ENCODE results near the gene TM9SF4. TPM values are rescaled to one million over a fixed set of nuclear protein-coding genes. Genes with fewer than 3 reads are reported as not detected.

Gene TM9SF4
- total RNA-seq, 1 donor from 2014 or later, result 99.4 TPM

DNA sequence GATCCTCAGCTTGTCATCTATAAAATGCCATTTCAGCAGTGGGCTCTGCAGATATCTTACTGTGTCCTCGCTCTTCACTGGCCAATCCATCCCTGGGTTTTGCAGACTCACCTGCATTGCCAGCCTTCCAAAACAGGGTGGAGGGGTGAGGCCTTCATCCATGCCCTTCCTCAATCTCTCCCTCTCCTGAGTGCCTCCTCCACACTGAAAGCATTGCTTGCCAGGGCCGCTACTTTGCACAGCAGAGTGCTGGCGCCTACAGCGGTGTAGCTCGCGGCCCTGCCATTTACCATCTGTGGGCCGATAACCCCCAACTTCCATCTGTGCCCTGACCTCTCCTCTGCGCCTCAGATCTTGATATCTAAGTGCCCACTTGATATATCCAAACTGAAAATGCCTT, 29.4 kb downstream of the TM9SF4 start:
- Mint-ChIP-seq H3K27ac (no peak overlapping the region), H3K27me3 (no peaks in the 10 kb centered on the region), H3K4me3 (no peak overlapping the region), H3K9me3 (no peaks in the 10 kb centered on the region), H3K4me1 (ENCODE audit: unreplicated experiment) (no peaks in the 10 kb centered on the region), H3K36me3 (peaks cover 49% of the 10 kb centered on the region)
- no peak for DNase-seq (ENCODE audit: extremely low spot score, unreplicated experiment)
- TF ChIP-seq, protein P1, sequence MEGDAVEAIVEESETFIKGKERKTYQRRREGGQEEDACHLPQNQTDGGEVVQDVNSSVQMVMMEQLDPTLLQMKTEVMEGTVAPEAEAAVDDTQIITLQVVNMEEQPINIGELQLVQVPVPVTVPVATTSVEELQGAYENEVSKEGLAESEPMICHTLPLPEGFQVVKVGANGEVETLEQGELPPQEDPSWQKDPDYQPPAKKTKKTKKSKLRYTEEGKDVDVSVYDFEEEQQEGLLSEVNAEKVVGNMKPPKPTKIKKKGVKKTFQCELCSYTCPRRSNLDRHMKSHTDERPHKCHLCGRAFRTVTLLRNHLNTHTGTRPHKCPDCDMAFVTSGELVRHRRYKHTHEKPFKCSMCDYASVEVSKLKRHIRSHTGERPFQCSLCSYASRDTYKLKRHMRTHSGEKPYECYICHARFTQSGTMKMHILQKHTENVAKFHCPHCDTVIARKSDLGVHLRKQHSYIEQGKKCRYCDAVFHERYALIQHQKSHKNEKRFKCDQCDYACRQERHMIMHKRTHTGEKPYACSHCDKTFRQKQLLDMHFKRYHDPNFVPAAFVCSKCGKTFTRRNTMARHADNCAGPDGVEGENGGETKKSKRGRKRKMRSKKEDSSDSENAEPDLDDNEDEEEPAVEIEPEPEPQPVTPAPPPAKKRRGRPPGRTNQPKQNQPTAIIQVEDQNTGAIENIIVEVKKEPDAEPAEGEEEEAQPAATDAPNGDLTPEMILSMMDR (conservative IDR thresholded peaks at IDR 0.05), result no peak

DNA sequence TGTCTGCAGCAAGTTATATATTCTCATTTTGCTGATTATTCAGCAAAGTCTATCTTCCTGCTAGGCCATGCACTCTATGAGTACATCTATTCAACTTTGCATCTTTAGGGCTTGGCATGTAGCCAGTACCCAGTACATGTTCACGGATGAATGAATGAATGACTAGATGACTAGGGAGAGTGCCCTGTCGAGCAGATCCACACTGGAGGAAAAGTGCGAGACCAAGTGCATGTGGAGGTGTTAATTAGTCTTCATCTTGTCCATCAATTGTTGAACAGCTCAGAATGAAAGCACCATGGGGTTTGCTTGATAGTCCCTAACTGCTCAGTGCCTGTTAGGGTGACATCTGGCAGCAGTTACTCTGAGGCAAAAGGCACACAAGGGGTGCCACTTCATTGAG, 30.4 kb downstream of the TM9SF4 start:
- Mint-ChIP-seq H3K4me1 (ENCODE audit: unreplicated experiment) (no peaks in the 10 kb centered on the region), H3K36me3 (peaks cover 54% of the 10 kb centered on the region), H3K27ac (no peak overlapping the region), H3K27me3 (no peaks in the 10 kb centered on the region), H3K4me3 (no peak overlapping the region), H3K9me3 (no peaks in the 10 kb centered on the region)
- TF ChIP-seq, protein P1 (conservative IDR thresholded peaks at IDR 0.05), result no peak
- no peak for DNase-seq (ENCODE audit: extremely low spot score, unreplicated experiment)

DNA sequence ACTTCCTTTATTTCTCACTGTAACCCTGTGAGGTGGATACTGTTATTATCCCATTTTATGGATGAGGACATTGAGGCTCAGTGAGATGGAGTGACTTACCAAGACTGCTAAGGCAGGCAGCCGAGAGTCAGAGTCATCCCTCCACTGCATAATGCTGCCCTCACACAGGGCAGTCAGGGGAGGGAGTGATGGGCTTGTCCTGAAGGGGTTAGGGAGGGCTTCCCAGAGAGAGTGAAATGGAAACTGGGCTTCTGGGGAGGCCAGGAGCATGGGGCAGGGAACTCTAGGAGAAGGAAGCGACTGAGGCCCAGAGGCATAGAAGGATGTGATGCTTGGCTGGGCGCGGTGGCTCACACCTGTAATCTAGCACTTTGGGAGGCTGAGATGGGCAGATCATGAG, 31.1 kb downstream of the TM9SF4 start:
- Mint-ChIP-seq H3K4me1 (ENCODE audit: unreplicated experiment) (no peaks in the 10 kb centered on the region), H3K27me3 (no peaks in the 10 kb centered on the region), H3K36me3 (peaks cover 56% of the 10 kb centered on the region), H3K27ac (no peak overlapping the region), H3K4me3 (no peak overlapping the region), H3K9me3 (no peaks in the 10 kb centered on the region)
- DNase-seq (ENCODE audit: extremely low spot score, unreplicated experiment), result no peak
- TF ChIP-seq, protein P1 (conservative IDR thresholded peaks at IDR 0.05), result no peak

DNA sequence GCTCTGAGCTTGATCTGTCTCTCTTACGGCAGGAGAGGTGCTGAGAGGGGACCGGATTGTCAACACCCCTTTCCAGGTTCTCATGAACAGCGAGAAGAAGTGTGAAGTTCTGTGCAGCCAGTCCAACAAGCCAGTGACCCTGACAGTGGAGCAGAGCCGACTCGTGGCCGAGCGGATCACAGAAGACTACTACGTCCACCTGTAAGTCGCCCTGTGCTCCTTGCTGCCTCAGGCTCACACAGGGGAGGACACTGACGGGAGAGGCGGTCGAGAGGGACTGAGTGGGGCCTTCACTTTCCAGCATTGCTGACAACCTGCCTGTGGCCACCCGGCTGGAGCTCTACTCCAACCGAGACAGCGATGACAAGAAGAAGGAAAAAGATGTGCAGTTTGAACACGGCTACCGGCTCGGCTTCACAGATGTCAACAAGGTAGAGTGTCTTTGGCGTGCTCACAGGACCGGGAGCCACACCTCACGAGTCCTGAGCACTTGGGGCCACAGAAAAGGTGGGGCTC, 32.0 kb downstream of the TM9SF4 start:
- H3K27ac Mint-ChIP-seq, result no peak overlapping the region

DNA sequence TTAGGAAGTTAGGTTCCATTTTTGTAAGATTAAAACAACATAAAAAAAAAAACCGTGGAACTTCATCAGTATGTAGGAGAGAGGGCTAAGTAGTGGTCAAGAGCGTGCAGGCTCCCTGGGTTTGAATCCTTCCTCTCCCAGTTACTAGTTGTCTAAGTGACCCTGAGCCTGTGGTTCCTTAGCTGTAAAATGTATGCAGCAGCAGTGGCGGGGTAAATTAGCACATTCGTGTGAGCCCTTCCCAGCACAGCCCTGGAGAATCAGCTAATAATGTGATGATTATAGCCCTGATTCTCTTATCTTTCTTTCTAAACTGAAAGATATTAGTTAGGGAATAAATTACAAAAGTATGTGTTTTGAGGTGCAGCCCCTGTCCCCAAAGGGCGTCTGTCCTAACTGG, 32.6 kb downstream of the TM9SF4 start:
- no peaks in the 10 kb centered on the region for H3K27me3 Mint-ChIP-seq
- no peak for DNase-seq (ENCODE audit: extremely low spot score, unreplicated experiment)
- H3K27ac Mint-ChIP-seq, result no peak overlapping the region
- no peak overlapping the region for H3K4me3 Mint-ChIP-seq
- TF ChIP-seq, protein P1 (conservative IDR thresholded peaks at IDR 0.05), result no peak
- H3K4me1 Mint-ChIP-seq (ENCODE audit: unreplicated experiment), result no peaks in the 10 kb centered on the region
- peaks cover 65% of the 10 kb centered on the region for H3K36me3 Mint-ChIP-seq
- no peaks in the 10 kb centered on the region for H3K9me3 Mint-ChIP-seq

More for the DNA sequence above, 32.0 kb downstream of the TM9SF4 start:
- Mint-ChIP-seq H3K27me3 (no peaks in the 10 kb centered on the region), H3K36me3 (peaks cover 62% of the 10 kb centered on the region), H3K9me3 (no peaks in the 10 kb centered on the region), H3K4me3 (no peak overlapping the region), H3K4me1 (ENCODE audit: unreplicated experiment) (no peaks in the 10 kb centered on the region)
- DNase-seq (ENCODE audit: extremely low spot score, unreplicated experiment), result no peak
- TF ChIP-seq, protein P1 (conservative IDR thresholded peaks at IDR 0.05), result no peak

DNA sequence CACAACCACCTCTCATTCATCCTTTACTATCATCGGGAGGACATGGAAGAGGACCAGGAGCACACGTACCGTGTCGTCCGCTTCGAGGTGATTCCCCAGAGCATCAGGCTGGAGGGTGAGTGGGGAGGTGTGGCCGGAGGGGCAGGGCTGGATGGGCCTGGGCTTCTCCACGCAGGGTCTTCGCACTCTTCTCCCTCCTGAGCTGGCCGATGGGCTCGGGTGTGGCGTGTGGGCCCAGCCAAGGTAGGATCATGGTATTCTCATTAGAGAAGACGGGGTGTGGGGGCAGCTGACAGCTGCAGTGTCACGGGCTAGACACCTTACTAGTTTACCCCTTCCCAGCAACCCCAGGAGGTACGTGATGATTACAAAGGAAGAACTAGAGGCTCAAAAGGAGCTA, 33.5 kb downstream of the TM9SF4 start:
- Mint-ChIP-seq H3K27me3 (no peaks in the 10 kb centered on the region), H3K9me3 (no peaks in the 10 kb centered on the region), H3K36me3 (peaks cover 63% of the 10 kb centered on the region), H3K4me3 (no peak overlapping the region), H3K4me1 (ENCODE audit: unreplicated experiment) (no peaks in the 10 kb centered on the region), H3K27ac (no peak overlapping the region)
- DNase-seq (ENCODE audit: extremely low spot score, unreplicated experiment), result no peak
- TF ChIP-seq, protein P1 (conservative IDR thresholded peaks at IDR 0.05), result no peak

Data from type B pancreatic cell (in vitro differentiated cells).